ENCODE data around the gene CAMTA1. TPM values are rescaled to one million over a fixed set of nuclear protein-coding genes. Genes with fewer than 3 reads are reported as not detected.

Gene CAMTA1
- total and polyA plus RNA-seq, 3 experiments from 2014 or later = 60.2 to 79.0 (median 61.7) TPM

DNA sequence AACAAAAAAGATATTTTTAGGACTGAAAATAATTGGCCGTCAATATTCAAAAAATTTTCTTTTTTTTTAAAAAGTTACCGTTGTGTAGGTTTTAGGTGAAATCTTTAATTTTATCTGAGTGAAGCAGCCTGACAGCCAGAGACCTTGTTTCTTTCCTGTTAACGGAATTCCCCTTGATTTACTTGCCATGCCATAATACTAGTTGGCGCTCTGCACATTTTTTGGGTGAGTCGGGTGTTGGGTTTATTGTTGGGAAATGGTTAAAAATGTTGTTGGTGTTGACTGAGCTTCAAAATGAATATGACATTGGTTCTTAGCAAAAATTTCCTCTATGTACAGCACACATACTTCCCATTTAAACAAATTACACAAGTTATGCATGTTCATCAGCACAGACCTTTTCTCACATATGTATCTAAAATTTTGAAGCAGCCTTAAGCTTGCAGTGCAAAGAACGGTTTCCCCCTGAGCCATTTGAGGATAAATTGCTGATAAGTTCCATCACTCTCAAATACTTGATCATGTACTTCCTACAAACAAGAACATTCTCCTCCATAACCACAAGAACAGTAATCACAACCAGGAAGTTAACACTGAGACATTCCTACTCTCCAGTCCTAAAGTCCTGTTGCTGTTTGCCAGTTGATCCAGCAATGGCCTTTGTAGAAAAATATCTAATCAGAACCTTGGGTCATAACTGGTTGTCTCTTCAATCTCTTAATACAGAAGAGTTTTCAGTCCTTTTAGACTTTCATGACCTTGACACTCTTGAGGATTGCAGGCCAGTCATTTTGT lies 34.2 kb downstream of the CAMTA1 start:
- no peak overlapping the region for H3K4me3 Mint-ChIP-seq
- H3K4me3 ChIP-seq (ENCODE audit: low read length) = no peak overlapping the region
- H3K27ac Mint-ChIP-seq = peak overlapping the region in 2 of 8 donors; percentile 23 to 68
- no peaks in the 10 kb centered on the region for H3K36me3 ChIP-seq (ENCODE audit: insufficient read depth, low read length)
- peaks cover 6% of the 10 kb centered on the region for H3K4me1 ChIP-seq (ENCODE audit: insufficient read depth, low read length)
- H3K27ac ChIP-seq (ENCODE audit: low read depth, low read length) = no peak overlapping the region
- no peaks in the 10 kb centered on the region for H3K9me3 Mint-ChIP-seq
- no peaks in the 10 kb centered on the region for H3K9me3 ChIP-seq (ENCODE audit: low read length)
- H3K4me1 Mint-ChIP-seq = peaks cover 45 to 81% (median 71%) of the 10 kb centered on the region in 3 donors
- no peak for DNase-seq
- no peaks in the 10 kb centered on the region for H3K27me3 Mint-ChIP-seq
- H3K36me3 Mint-ChIP-seq = peaks cover 0 to 5% (median 0%) of the 10 kb centered on the region in 3 donors
- CTCF ChIA-PET = no interaction called here
- POLR2A ChIA-PET = no interaction called here
- no peaks in the 10 kb centered on the region for H3K27me3 ChIP-seq (ENCODE audit: insufficient read depth, low read length, poor library complexity, severe bottlenecking)

DNA sequence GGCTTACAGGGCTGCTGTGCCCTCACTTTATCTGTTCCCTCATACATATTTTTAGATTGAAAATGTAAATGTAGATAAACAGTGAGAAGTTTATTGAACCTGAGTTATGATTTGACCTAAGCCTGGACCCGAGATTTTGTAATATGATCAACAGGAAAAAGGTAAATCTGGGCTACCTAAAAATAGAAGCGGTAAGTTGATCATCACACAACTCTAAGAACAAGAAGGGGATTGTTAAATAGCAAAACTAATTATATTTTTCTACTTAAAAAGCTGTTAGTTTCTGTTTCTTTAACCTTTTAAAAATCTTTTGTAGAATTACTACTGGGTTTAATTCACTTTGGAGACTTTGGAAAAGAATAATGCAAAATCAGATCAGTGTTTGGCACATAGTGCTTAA lies 35.6 kb downstream of the CAMTA1 start:
- H3K36me3 Mint-ChIP-seq = peaks cover 0 to 14% (median 3%) of the 10 kb centered on the region in 3 donors
- peaks cover 40 to 76% (median 60%) of the 10 kb centered on the region in 3 donors for H3K4me1 Mint-ChIP-seq
- H3K27ac Mint-ChIP-seq = peak overlapping the region in 4 of 8 donors; percentile 9 to 62 (median 43)

DNA sequence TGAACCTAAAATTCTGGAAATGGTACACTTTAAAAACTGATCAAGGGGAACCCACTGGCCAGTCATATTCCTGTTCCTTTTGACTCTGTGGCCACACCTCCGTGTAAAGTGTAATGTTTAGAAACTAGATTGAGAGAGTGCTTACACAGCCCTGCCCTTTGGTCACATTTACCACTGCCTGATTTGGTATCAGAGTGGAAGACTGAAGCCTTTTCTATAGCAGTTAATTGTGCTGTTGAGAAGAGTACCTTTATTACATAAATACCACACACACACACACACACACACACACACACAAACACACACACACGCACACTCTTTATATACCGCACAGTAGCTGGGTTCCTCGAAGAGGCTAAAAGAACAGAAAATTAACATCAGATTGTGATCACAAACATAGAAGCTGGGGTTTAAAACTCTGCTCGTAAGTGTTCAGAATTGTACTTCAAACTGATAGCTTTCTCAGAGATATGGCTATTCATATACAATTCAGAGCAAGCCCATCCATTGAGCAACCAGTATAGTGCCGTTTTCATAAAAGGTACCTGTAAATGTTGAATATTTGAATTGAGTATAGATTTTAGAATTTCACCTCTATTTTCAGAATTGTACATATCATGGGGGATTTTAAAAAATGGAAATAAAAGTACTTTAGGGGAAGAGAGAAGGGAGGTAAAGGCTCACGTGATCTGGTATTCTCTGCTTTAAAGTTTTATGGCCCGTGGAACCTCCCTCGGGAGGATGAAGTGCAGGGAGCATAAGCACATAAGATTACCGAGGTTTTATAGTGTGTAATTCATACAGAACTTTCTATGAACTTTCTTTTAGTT lies 37.5 kb downstream of the CAMTA1 start:
- ChIA-PET POLR2A (no interaction called here), CTCF (no interaction called here)
- no peaks in the 10 kb centered on the region for H3K27me3 ChIP-seq (ENCODE audit: insufficient read depth, low read length, poor library complexity, severe bottlenecking)
- DNase-seq = no peak
- Mint-ChIP-seq H3K36me3 (peaks cover 0 to 28% (median 6%) of the 10 kb centered on the region in 3 donors), H3K4me3 (no peak overlapping the region), H3K27me3 (no peaks in the 10 kb centered on the region), H3K27ac (peak overlapping the region in 5 of 8 donors; percentile 10 to 74 (median 35)), H3K9me3 (no peaks in the 10 kb centered on the region), H3K4me1 (peaks cover 29 to 68% (median 52%) of the 10 kb centered on the region in 3 donors)
- H3K4me3 ChIP-seq (ENCODE audit: low read length) = no peak overlapping the region
- H3K9me3 ChIP-seq (ENCODE audit: low read length) = no peaks in the 10 kb centered on the region
- peaks cover 6% of the 10 kb centered on the region for H3K4me1 ChIP-seq (ENCODE audit: insufficient read depth, low read length)
- H3K27ac ChIP-seq (ENCODE audit: low read depth, low read length) = no peak overlapping the region
- H3K36me3 ChIP-seq (ENCODE audit: insufficient read depth, low read length) = no peaks in the 10 kb centered on the region

More for the DNA sequence above, 35.6 kb downstream of the CAMTA1 start:
- Mint-ChIP-seq H3K4me3 (peak overlapping the region in 2 of 7 donors; percentile 1 to 11), H3K9me3 (no peaks in the 10 kb centered on the region), H3K27me3 (no peaks in the 10 kb centered on the region)
- H3K9me3 ChIP-seq (ENCODE audit: low read length) = no peaks in the 10 kb centered on the region
- H3K36me3 ChIP-seq (ENCODE audit: insufficient read depth, low read length) = no peaks in the 10 kb centered on the region
- peaks cover 6% of the 10 kb centered on the region for H3K4me1 ChIP-seq (ENCODE audit: insufficient read depth, low read length)
- H3K4me3 ChIP-seq (ENCODE audit: low read length) = no peak overlapping the region
- ChIA-PET CTCF (no interaction called here), POLR2A (no interaction called here)
- DNase-seq = no peak
- no peaks in the 10 kb centered on the region for H3K27me3 ChIP-seq (ENCODE audit: insufficient read depth, low read length, poor library complexity, severe bottlenecking)
- no peak overlapping the region for H3K27ac ChIP-seq (ENCODE audit: low read depth, low read length)

DNA sequence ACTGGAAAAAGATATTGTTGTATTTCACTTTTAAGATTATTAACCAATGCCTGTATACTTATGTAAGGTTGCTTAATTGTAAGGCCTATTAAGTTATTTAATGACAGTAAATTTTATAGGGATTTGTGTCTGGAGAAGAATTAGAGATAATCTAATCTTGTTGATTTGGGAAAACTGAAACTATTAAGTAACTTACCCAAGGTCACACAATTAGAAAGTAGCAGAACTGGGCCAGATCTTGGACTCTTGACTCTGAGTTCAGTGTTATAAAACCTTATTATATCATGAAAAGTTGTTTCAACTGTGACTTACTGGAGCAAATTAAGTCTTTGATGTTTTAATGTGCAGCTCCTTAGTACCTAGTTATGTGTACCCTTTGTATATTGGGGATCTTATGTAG lies 38.5 kb downstream of the CAMTA1 start:
- POLR2A ChIA-PET = no interaction called here
- CTCF ChIA-PET = no interaction called here
- H3K4me1 ChIP-seq (ENCODE audit: insufficient read depth, low read length) = peaks cover 6% of the 10 kb centered on the region
- Mint-ChIP-seq H3K27ac (peak overlapping the region in 2 of 8 donors; percentile 12 to 15), H3K4me1 (peaks cover 29 to 65% (median 53%) of the 10 kb centered on the region in 3 donors), H3K9me3 (no peaks in the 10 kb centered on the region), H3K36me3 (peaks cover 0 to 31% (median 8%) of the 10 kb centered on the region in 3 donors), H3K4me3 (no peak overlapping the region), H3K27me3 (no peaks in the 10 kb centered on the region)
- H3K9me3 ChIP-seq (ENCODE audit: low read length) = no peaks in the 10 kb centered on the region
- no peak overlapping the region for H3K27ac ChIP-seq (ENCODE audit: low read depth, low read length)
- no peaks in the 10 kb centered on the region for H3K27me3 ChIP-seq (ENCODE audit: insufficient read depth, low read length, poor library complexity, severe bottlenecking)
- H3K4me3 ChIP-seq (ENCODE audit: low read length) = no peak overlapping the region
- no peak for DNase-seq
- H3K36me3 ChIP-seq (ENCODE audit: insufficient read depth, low read length) = no peaks in the 10 kb centered on the region

DNA sequence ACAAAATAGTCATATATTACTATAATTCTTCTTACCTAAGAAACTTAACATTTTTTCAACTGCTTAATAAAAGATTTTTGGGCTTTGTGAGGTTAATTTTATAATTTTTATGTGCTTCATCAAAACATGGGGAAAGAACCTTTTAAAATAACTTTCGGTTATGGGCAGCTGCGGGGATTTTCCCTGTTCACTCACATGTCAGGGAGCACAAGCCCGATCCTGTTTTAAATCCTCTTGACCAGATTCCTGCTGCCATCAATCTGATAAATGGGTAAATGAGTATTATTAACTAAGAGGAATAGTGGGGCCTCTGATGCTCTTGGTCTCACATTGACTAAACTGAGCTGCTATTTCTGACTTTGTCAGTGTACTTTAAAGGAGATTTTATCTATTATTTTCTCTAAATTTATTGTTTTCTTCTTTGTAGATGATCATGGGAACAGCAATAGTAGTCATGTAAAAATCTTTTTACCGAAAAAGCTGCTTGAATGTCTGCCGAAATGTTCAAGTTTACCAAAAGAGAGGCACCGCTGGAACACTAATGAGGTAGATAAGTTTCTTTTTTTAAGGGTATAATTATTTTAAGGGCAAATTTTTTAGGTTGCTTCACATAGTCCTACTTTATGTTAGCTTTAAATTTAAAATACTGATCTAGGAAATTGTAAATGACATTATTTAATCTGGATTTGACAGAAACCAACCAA lies 39.6 kb downstream of the CAMTA1 start:
- Mint-ChIP-seq H3K27ac (peak overlapping the region in 1 of 8 donors; percentile 21), H3K4me1 (peaks cover 22 to 58% (median 45%) of the 10 kb centered on the region in 3 donors), H3K9me3 (no peaks in the 10 kb centered on the region), H3K27me3 (no peaks in the 10 kb centered on the region), H3K4me3 (no peak overlapping the region), H3K36me3 (peaks cover 0 to 39% (median 12%) of the 10 kb centered on the region in 3 donors)
- H3K36me3 ChIP-seq (ENCODE audit: insufficient read depth, low read length) = peaks cover 4% of the 10 kb centered on the region
- peaks cover 6% of the 10 kb centered on the region for H3K4me1 ChIP-seq (ENCODE audit: insufficient read depth, low read length)
- ChIA-PET POLR2A (no interaction called here), CTCF (no interaction called here)
- DNase-seq = no peak
- H3K27me3 ChIP-seq (ENCODE audit: insufficient read depth, low read length, poor library complexity, severe bottlenecking) = no peaks in the 10 kb centered on the region
- no peaks in the 10 kb centered on the region for H3K9me3 ChIP-seq (ENCODE audit: low read length)
- no peak overlapping the region for H3K27ac ChIP-seq (ENCODE audit: low read depth, low read length)
- H3K4me3 ChIP-seq (ENCODE audit: low read length) = no peak overlapping the region

DNA sequence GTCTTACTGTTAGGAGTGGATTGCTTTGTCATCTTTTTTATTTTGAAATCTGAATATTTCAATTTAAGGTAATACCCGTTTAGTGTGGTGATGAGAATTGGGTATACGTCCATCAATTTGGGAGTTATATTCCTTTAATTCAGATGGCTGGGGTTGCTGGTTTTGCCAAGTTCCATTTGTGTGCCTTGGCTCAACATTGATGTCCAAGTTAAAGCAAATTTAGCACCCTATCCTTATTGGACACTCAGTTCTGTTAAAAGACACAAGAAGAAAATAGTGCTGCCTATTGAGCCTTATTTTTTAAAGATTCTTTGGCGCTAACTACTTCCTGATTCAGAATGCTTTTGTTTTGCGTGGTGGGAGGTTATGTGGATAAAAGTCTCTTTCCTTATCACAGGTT lies 40.6 kb downstream of the CAMTA1 start:
- Histone ChIP-seq H3K27ac (ENCODE audit: low read depth, low read length) (no peak overlapping the region), H3K9me3 (ENCODE audit: low read length) (no peaks in the 10 kb centered on the region), H3K36me3 (ENCODE audit: insufficient read depth, low read length) (peaks cover 4% of the 10 kb centered on the region), H3K27me3 (ENCODE audit: insufficient read depth, low read length, poor library complexity, severe bottlenecking) (no peaks in the 10 kb centered on the region), H3K4me1 (ENCODE audit: insufficient read depth, low read length) (no peaks in the 10 kb centered on the region), H3K4me3 (ENCODE audit: low read length) (no peak overlapping the region)
- CTCF ChIA-PET = no interaction called here
- Mint-ChIP-seq H3K27ac (no peak overlapping the region), H3K4me3 (no peak overlapping the region), H3K4me1 (peaks cover 12 to 48% (median 35%) of the 10 kb centered on the region in 3 donors), H3K27me3 (no peaks in the 10 kb centered on the region), H3K36me3 (peaks cover 0 to 37% (median 12%) of the 10 kb centered on the region in 3 donors), H3K9me3 (no peaks in the 10 kb centered on the region)
- POLR2A ChIA-PET = no interaction called here
- no peak for DNase-seq

DNA sequence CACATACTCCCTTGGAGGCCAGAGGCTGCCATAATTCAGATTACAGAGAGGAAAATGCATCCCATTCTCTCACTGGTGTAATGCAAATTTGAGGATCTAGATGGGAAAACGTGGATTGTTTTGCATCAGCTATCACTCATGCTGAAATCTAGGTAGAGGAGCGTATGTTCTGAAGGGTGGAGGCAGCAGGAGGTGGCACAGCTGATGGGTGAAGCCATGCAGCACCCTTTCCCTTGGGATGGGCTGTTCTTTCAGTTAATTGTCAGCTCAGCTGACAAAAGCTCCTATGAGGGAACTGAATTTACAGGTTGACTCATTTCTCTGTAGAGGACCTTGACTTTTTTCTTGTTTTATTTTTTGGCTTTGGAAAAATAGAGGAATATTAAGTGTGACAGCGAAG lies 41.8 kb downstream of the CAMTA1 start:
- peaks cover 4% of the 10 kb centered on the region for H3K36me3 ChIP-seq (ENCODE audit: insufficient read depth, low read length)
- Mint-ChIP-seq H3K4me3 (no peak overlapping the region), H3K36me3 (peaks cover 0 to 38% (median 14%) of the 10 kb centered on the region in 3 donors), H3K27me3 (no peaks in the 10 kb centered on the region), H3K9me3 (no peaks in the 10 kb centered on the region), H3K27ac (no peak overlapping the region), H3K4me1 (peaks cover 10 to 44% (median 27%) of the 10 kb centered on the region in 3 donors)
- no peaks in the 10 kb centered on the region for H3K4me1 ChIP-seq (ENCODE audit: insufficient read depth, low read length)
- no peak overlapping the region for H3K4me3 ChIP-seq (ENCODE audit: low read length)
- H3K27me3 ChIP-seq (ENCODE audit: insufficient read depth, low read length, poor library complexity, severe bottlenecking) = no peaks in the 10 kb centered on the region
- H3K9me3 ChIP-seq (ENCODE audit: low read length) = no peaks in the 10 kb centered on the region
- DNase-seq = no peak
- ChIA-PET CTCF (no interaction called here), POLR2A (no interaction called here)
- H3K27ac ChIP-seq (ENCODE audit: low read depth, low read length) = no peak overlapping the region

All from CD8-positive, alpha-beta memory T cell (primary cell).